ENCODE results near the gene CTTNBP2. TPM values are rescaled to one million over a fixed set of nuclear protein-coding genes. Genes with fewer than 3 reads are reported as not detected.

Gene CTTNBP2
- polyA plus RNA-seq, 1 of the 3 experiments (the other 2 are of a cell fraction): not detected

- H3K9me2 ChIP-seq: no peaks in the 10 kb centered on the region
- H3K27ac ChIP-seq (ENCODE audit: low read depth in 2 of 2, low read length in 1 of 2): no peak overlapping the region
- no peaks in the 10 kb centered on the region for H3K9me3 ChIP-seq
- H3K4me3 ChIP-seq (ENCODE audit: low read depth in 2 of 2, low read length in 1 of 2): no peak overlapping the region
- ChIA-PET POLR2A (no interaction called here), CTCF (interaction anchor here (1.4 kb wide), 1 partner anchor 17 kb away, joined by 4 read pairs; no protein-coding TSS in a partner anchor)
- H3K9ac ChIP-seq: no peak overlapping the region
- H3K4me2 ChIP-seq: no peak overlapping the region
- H3K79me2 ChIP-seq (ENCODE audit: insufficient read depth): no peaks in the 10 kb centered on the region
- no peaks in the 10 kb centered on the region for H3F3A ChIP-seq (replicated peaks; ENCODE audit: insufficient read depth)
- no peaks in the 10 kb centered on the region for H3K36me3 ChIP-seq (replicated peaks in 1 of 2; ENCODE audit: control insufficient read depth in 1 of 2, insufficient read depth in 2 of 2, low read length in 1 of 2)
- peaks cover 4% of the 10 kb centered on the region; the same call in 1 of the 2 replicates for H3K27me3 ChIP-seq (ENCODE audit: insufficient read depth)
- TF ChIP-seq TAF1 (IDR thresholded peaks at IDR 0.05; ENCODE audit: borderline replicate concordance, low read depth, low read length) (no peak), ELF1 (IDR thresholded peaks at IDR 0.05) (no peak), SMC3 (IDR thresholded peaks at IDR 0.05; ENCODE audit: low read depth, low read length) (no peak), RCOR1 (IDR thresholded peaks at IDR 0.05; ENCODE audit: low read length) (no peak), MAX (IDR thresholded peaks at IDR 0.05; ENCODE audit: low read depth) (no peak), FOSL2 (IDR thresholded peaks at IDR 0.05; ENCODE audit: borderline replicate concordance, low read depth) (no peak), USF2 (IDR thresholded peaks at IDR 0.05; ENCODE audit: borderline replicate concordance, low read depth, low read length) (no peak), SIN3A (IDR thresholded peaks at IDR 0.05; ENCODE audit: borderline replicate concordance, low read depth, low read length) (no peak)
- H3K4me1 ChIP-seq (ENCODE audit: control insufficient read depth in 1 of 2, insufficient read depth in 2 of 2, low read depth in 1 of 2, low read length in 1 of 2): no peaks in the 10 kb centered on the region; a peak in 1 of 4 replicates
- no peaks in the 10 kb centered on the region for H4K20me1 ChIP-seq (ENCODE audit: insufficient read depth)
- WGBS (ENCODE audit: low lambda C conversion rate): 6% methylated on average over 2 of the region's 2 CpGs
- DNase-seq: no peak
- no peak overlapping the region for H2AFZ ChIP-seq (ENCODE audit: low read depth)
Measured at GRCh38 chr7:117793976-117794375, 79.3 kb downstream of the CTTNBP2 start.

- Histone ChIP-seq H3K9me2 (no peaks in the 10 kb centered on the region), H3K36me3 (replicated peaks in 1 of 2; ENCODE audit: control insufficient read depth in 1 of 2, insufficient read depth in 2 of 2, low read length in 1 of 2) (no peaks in the 10 kb centered on the region), H3F3A (replicated peaks; ENCODE audit: insufficient read depth) (no peaks in the 10 kb centered on the region), H3K4me3 (ENCODE audit: low read depth in 2 of 2, low read length in 1 of 2) (no peak overlapping the region), H3K9ac (no peak overlapping the region), H3K27me3 (ENCODE audit: insufficient read depth) (peaks cover 4% of the 10 kb centered on the region; the same call in 1 of the 2 replicates), H3K4me2 (no peak overlapping the region), H3K4me1 (ENCODE audit: control insufficient read depth in 1 of 2, insufficient read depth in 2 of 2, low read depth in 1 of 2, low read length in 1 of 2) (no peaks in the 10 kb centered on the region; a peak in 1 of 4 replicates), H4K20me1 (ENCODE audit: insufficient read depth) (no peaks in the 10 kb centered on the region), H3K27ac (ENCODE audit: low read depth in 2 of 2, low read length in 1 of 2) (no peak overlapping the region), H3K9me3 (no peaks in the 10 kb centered on the region), H3K79me2 (ENCODE audit: insufficient read depth) (no peaks in the 10 kb centered on the region), H2AFZ (ENCODE audit: low read depth) (no peak overlapping the region)
- TF ChIP-seq SMC3 (IDR thresholded peaks at IDR 0.05; ENCODE audit: low read depth, low read length) (no peak), EP300 (IDR thresholded peaks at IDR 0.05; ENCODE audit: borderline replicate concordance in 1 of 2, low read depth in 1 of 2, low read length in 1 of 2) (no peak), USF2 (IDR thresholded peaks at IDR 0.05; ENCODE audit: borderline replicate concordance, low read depth, low read length) (no peak), CTCF (IDR thresholded peaks at IDR 0.05) (no peak), TCF12 (IDR thresholded peaks at IDR 0.05) (no peak)
- ChIA-PET POLR2A (no interaction called here), CTCF (interaction anchor here (0.6 to 1.4 kb wide), 2 partner anchors 17 to 43 kb away, joined by 3 to 4 read pairs; no protein-coding TSS in a partner anchor)
- DNase-seq: no peak
- 14% methylated on average over 3 of the region's 3 CpGs for WGBS (ENCODE audit: low lambda C conversion rate)
Measured at GRCh38 chr7:117793521-117793920, 79.7 kb downstream of the CTTNBP2 start.
